ENCODE results near the gene DCHS2.

GRCh38 chr4:154312246-154312645 is 179.4 kb downstream of the DCHS2 start:
- TF ChIP-seq TAF1 (IDR thresholded peaks at IDR 0.05; ENCODE audit: low read depth, low read length) = no peak
- no peak for TF ChIP-seq POLR2A (IDR thresholded peaks at IDR 0.05; ENCODE audit: low read depth, low read length)
- TF ChIP-seq POLR2AphosphoS5 (IDR thresholded peaks at IDR 0.05; ENCODE audit: low read depth, low read length) = no peak
- TF ChIP-seq PAX5 (IDR thresholded peaks at IDR 0.05; ENCODE audit: insufficient read depth, low read length, severe bottlenecking) = no peak

All from GM12891 (cell line).